ENCODE measurements around the gene RGS9. TPM values are rescaled to one million over a fixed set of nuclear protein-coding genes. Genes with fewer than 3 reads are reported as not detected.
"Not testable (repeated sequence)": the region's sequence is repeated elsewhere in the genome, so short reads cannot be mapped to it uniquely, and the experiment has no call there.

RGS9 gene
- total RNA-seq, 1 donor: 3.0 TPM

GRCh38 chr17:65109990-65110680 lies 27.0 kb upstream of the RGS9 start:
- no peak for TF ChIP-seq CTCF (IDR thresholded peaks at IDR 0.05; ENCODE audit: insufficient read depth, low read length)
- H3K4me3 ChIP-seq (ENCODE audit: low read depth, low read length): no peak overlapping the region
- peak; percentile 79 for DNase-seq (ENCODE audit: low read depth)

- no peak overlapping the region for H3K4me3 ChIP-seq (ENCODE audit: low read depth, low read length)
- no peak for TF ChIP-seq CTCF (IDR thresholded peaks at IDR 0.05; ENCODE audit: insufficient read depth, low read length)
These were observed 21.3 kb upstream of the RGS9 start for GRCh38 chr17:65115839-65116238.

GRCh38 chr17:65116515-65116914 lies 20.7 kb upstream of the RGS9 start:
- DNase-seq (ENCODE audit: low read depth); H3K4me3 ChIP-seq (ENCODE audit: low read depth, low read length): not testable (repeated sequence)

More at GRCh38 chr17:65115839-65116238, 21.3 kb upstream of the RGS9 start:
- no peak for DNase-seq (ENCODE audit: low read depth)

- H3K4me3 ChIP-seq (ENCODE audit: low read depth, low read length): no peak overlapping the region
- TF ChIP-seq CTCF (IDR thresholded peaks at IDR 0.05; ENCODE audit: insufficient read depth, low read length): no peak
- DNase-seq (ENCODE audit: low read depth): no peak
These were observed 19.7 kb upstream of the RGS9 start for GRCh38 chr17:65117384-65118035.

GRCh38 chr17:65121368-65121767 lies 15.8 kb upstream of the RGS9 start:
- no peak for TF ChIP-seq CTCF (IDR thresholded peaks at IDR 0.05; ENCODE audit: insufficient read depth, low read length)
- DNase-seq (ENCODE audit: low read depth): no peak
- H3K4me3 ChIP-seq (ENCODE audit: low read depth, low read length): no peak overlapping the region

GRCh38 chr17:65121916-65122806 lies 15.0 kb upstream of the RGS9 start:
- no peak for DNase-seq (ENCODE audit: low read depth)
- no peak for TF ChIP-seq CTCF (IDR thresholded peaks at IDR 0.05; ENCODE audit: insufficient read depth, low read length)
- H3K4me3 ChIP-seq (ENCODE audit: low read depth, low read length): peak overlapping the region; percentile 76

Measured in fibroblast of the aortic adventitia (primary cell).